H1 (cell line): ENCODE results near the gene MAPK11. TPM values are rescaled to one million over a fixed set of nuclear protein-coding genes. Genes with fewer than 3 reads are reported as not detected.

Experiments
- CTCF ChIA-PET: fragments of 300-600 bp; sonication (Branson Sonifier 250); formaldehyde crosslinking; loops from one replicate; lab custom pipeline; 2021; ENCODE audit not compliant: partially characterized antibody; lab: Charles Lee
- POLR2A ChIA-PET: fragments of 300-600 bp; sonication (Branson Sonifier 250); formaldehyde crosslinking; loops from one replicate; lab custom pipeline; 2021; ENCODE audit warnings: inconsistent platforms; ENCODE audit not compliant: partially characterized antibody; lab: Charles Lee
- DNase-seq, 2 experiments: peaks; one replicate each; pipeline versions ENCODE4 v3.0.0 to v3.0.0-alpha.2; 2010 to 2022; ENCODE audit warnings: low spot score in 2 of 2, low read depth in 1 of 2, mixed read lengths in 1 of 2
- FAIRE-seq: peaks from 2 replicates; lab custom pipeline; 2011; peaks lifted over from hg19 to GRCh38; lab: Jason Lieb, UNC
- H2AFZ ChIP-seq: 2 replicates; pipeline ENCODE4 v1.8.1; 2012; ENCODE audit warnings: low read length, inconsistent platforms
- H2AK5ac ChIP-seq: 2 replicates; pipeline ENCODE4 v1.6.1; 2013; ENCODE audit warnings: low read depth, low read length
- H2BK120ac ChIP-seq: replicated peaks from 2 replicates; pipeline ENCODE3; 2013; ENCODE audit warnings: low read depth, low read length, inconsistent platforms
- H2BK12ac ChIP-seq: 2 replicates; pipeline ENCODE4 v1.6.1; 2013; ENCODE audit warnings: low read depth, low read length
- H2BK15ac ChIP-seq: 2 replicates; pipeline ENCODE4 v1.6.1; 2013; ENCODE audit warnings: low read length
- H2BK20ac ChIP-seq: 2 replicates; pipeline ENCODE4 v1.6.1; 2013; ENCODE audit warnings: low read length
- H2BK5ac ChIP-seq: 2 replicates; pipeline ENCODE4 v1.6.1; 2013; ENCODE audit warnings: low read depth, low read length
- H3K14ac ChIP-seq: 2 replicates; pipeline ENCODE4 v1.6.1; 2013; ENCODE audit warnings: inconsistent platforms; ENCODE audit not compliant: insufficient read length
- H3K18ac ChIP-seq: 2 replicates; pipeline ENCODE4 v1.6.1; 2013; ENCODE audit warnings: low read length; ENCODE audit errors: extremely low read depth
- H3K23ac ChIP-seq: 2 replicates; pipeline ENCODE4 v1.6.1; 2013; ENCODE audit warnings: inconsistent platforms; ENCODE audit not compliant: insufficient read length
- H3K23me2 ChIP-seq: 2 replicates; pipeline ENCODE4 v1.6.1; 2013; ENCODE audit warnings: low read depth, low read length
- H3K27ac ChIP-seq: 2 replicates; pipeline ENCODE4 v1.6.1; 2011; ENCODE audit warnings: low read depth, low read length, inconsistent platforms
- H3K27me3 ChIP-seq, 4 experiments: replicated peaks in 1 of 4; 1 replicate in 1 of 4; 2 replicates in 3 of 4; pipeline versions ENCODE4 v1.6.1 to v1.8.1; 2011 to 2013; ENCODE audit warnings: low read length in 3 of 4, mild to moderate bottlenecking in 3 of 4, inconsistent platforms in 2 of 4, mixed read lengths in 2 of 4, moderate library complexity in 1 of 4; ENCODE audit not compliant: control insufficient read depth in 3 of 4, insufficient read depth in 3 of 4; ENCODE audit errors: extremely low read depth in 1 of 4
- H3K36me3 ChIP-seq, 4 experiments: 2 replicates each; pipeline versions ENCODE4 v1.6.1 to v1.8.1; 2011 to 2013; ENCODE audit warnings: mild to moderate bottlenecking in 4 of 4, low read length in 3 of 4, moderate library complexity in 2 of 4, control low read depth in 1 of 4, inconsistent platforms in 1 of 4; ENCODE audit not compliant: insufficient read depth in 4 of 4, control insufficient read depth in 2 of 4
- H3K4ac ChIP-seq: replicated peaks from 2 replicates; pipeline ENCODE3; 2013; ENCODE audit warnings: low read length, low read depth, mixed read lengths, inconsistent platforms; ENCODE audit not compliant: insufficient read length
- H3K4me1 ChIP-seq, 4 experiments: replicated peaks in 1 of 4; 1 replicate in 1 of 4; 2 replicates in 3 of 4; pipeline versions ENCODE4 v1.6.1 to v1.8.1; 2011 to 2013; ENCODE audit warnings: low read length in 3 of 4, inconsistent platforms in 2 of 4, mixed read lengths in 1 of 4; ENCODE audit not compliant: insufficient read depth in 4 of 4, control insufficient read depth in 3 of 4
- H3K4me2 ChIP-seq, 2 experiments: 2 replicates each; pipeline versions ENCODE4 v1.6.1 to v1.8.1; 2011 to 2013; ENCODE audit warnings: low read depth in 2 of 2, low read length in 2 of 2, control low read depth in 1 of 2, inconsistent platforms in 1 of 2, mild to moderate bottlenecking in 1 of 2; ENCODE audit not compliant: insufficient read depth in 1 of 2
- H3K4me3 ChIP-seq, 4 experiments: fragments of 200-600, 300-600 bp in 1 of 4; sonication (generic), shearing (Covaris generic), sonication (Bioruptor Twin) in 1 of 4; 2 replicates each; pipeline versions ENCODE4 v1.5.1 to v1.8.1; 2011 to 2016; ENCODE audit warnings: low read length in 4 of 4, low read depth in 3 of 4, control low read depth in 2 of 4, inconsistent platforms in 2 of 4, mild to moderate bottlenecking in 2 of 4, mixed read lengths in 1 of 4, moderate library complexity in 1 of 4; ENCODE audit not compliant: insufficient read depth in 2 of 4; ENCODE audit errors: extremely low read depth in 1 of 4
- H3K56ac ChIP-seq: replicated peaks from 2 replicates; pipeline ENCODE3; 2013; ENCODE audit warnings: low read depth, mild to moderate bottlenecking, mixed read lengths, low read length, inconsistent platforms; ENCODE audit not compliant: insufficient read length
- H3K79me1 ChIP-seq: 2 replicates; pipeline ENCODE4 v1.6.1; 2013; ENCODE audit warnings: low read depth, low read length, control low read depth
- H3K79me2 ChIP-seq, 2 experiments: 2 replicates each; pipeline versions ENCODE4 v1.6.1 to v1.8.1; 2012 to 2013; ENCODE audit warnings: low read length in 2 of 2, mild to moderate bottlenecking in 2 of 2, inconsistent platforms in 1 of 2; ENCODE audit not compliant: insufficient read depth in 2 of 2, control insufficient read depth in 1 of 2
- H3K9ac ChIP-seq, 4 experiments: replicated peaks in 1 of 4; 1 replicate in 1 of 4; 2 replicates in 3 of 4; pipeline versions ENCODE4 v1.6.1 to v1.8.1; 2011 to 2013; ENCODE audit warnings: low read depth in 3 of 4, low read length in 3 of 4, control low read depth in 2 of 4, mild to moderate bottlenecking in 2 of 4, moderate library complexity in 2 of 4, inconsistent platforms in 1 of 4; ENCODE audit errors: extremely low read depth in 1 of 4
- H3K9me3 ChIP-seq, 2 experiments: 2 replicates each; pipeline versions ENCODE4 v1.6.1 to v1.8.1; 2012 to 2013; ENCODE audit warnings: mild to moderate bottlenecking in 2 of 2, moderate library complexity in 2 of 2, control low read depth in 1 of 2, inconsistent platforms in 1 of 2, low read depth in 1 of 2, low read length in 1 of 2, mixed read lengths in 1 of 2; ENCODE audit not compliant: insufficient read depth in 2 of 2
- H4K20me1 ChIP-seq, 2 experiments: replicated peaks in 1 of 2; 2 replicates each; pipeline versions ENCODE3 to v1.8.1; 2011 to 2013; ENCODE audit warnings: inconsistent platforms in 2 of 2, low read length in 2 of 2, mild to moderate bottlenecking in 1 of 2; ENCODE audit not compliant: insufficient read depth in 2 of 2, control insufficient read depth in 1 of 2
- H4K5ac ChIP-seq: 2 replicates; pipeline ENCODE4 v1.6.1; 2013; ENCODE audit warnings: low read length, low read depth, mixed read lengths, inconsistent platforms; ENCODE audit not compliant: insufficient read length
- H4K8ac ChIP-seq: 2 replicates; pipeline ENCODE4 v1.8.0; 2013; ENCODE audit warnings: mild to moderate bottlenecking, moderate library complexity, low read length, inconsistent platforms; ENCODE audit not compliant: insufficient read depth; ENCODE audit errors: extremely low read depth
- H4K91ac ChIP-seq: replicated peaks from 2 replicates; pipeline ENCODE3; 2013; ENCODE audit warnings: low read length, mixed read lengths, inconsistent platforms; ENCODE audit not compliant: insufficient read length
- BCL11A ChIP-seq, 2 experiments: IDR thresholded peaks; one replicate each; pipeline ENCODE4 v1.6.1; 2011; ENCODE audit warnings: low read depth in 2 of 2, low read length in 2 of 2, mild to moderate bottlenecking in 2 of 2
- JUN ChIP-seq: IDR thresholded peaks from 2 replicates; pipeline ENCODE4 v1.6.1; 2011; ENCODE audit warnings: low read depth, mild to moderate bottlenecking, improper control_type of control experiment, low read length
- POLR2AphosphoS5 ChIP-seq: IDR thresholded peaks from 2 replicates; pipeline ENCODE4 v1.6.1; 2011; ENCODE audit warnings: low read depth, low read length
- USF2 ChIP-seq: IDR thresholded peaks from 2 replicates; pipeline ENCODE4 v1.6.1; 2011; ENCODE audit warnings: low read length, improper control_type of control experiment
- YY1 ChIP-seq: IDR thresholded peaks from 2 replicates; pipeline ENCODE4 v1.6.1; 2011; ENCODE audit warnings: low read depth, mild to moderate bottlenecking, low read length
- WGBS, 2 experiments: shearing (Covaris generic) in 1 of 2; methylation state at CpG; one replicate each; pipeline versions ENCODE4 v1.1.6 to v1.1.7; 2013 to 2015; ENCODE audit warnings: low lambda C conversion rate in 2 of 2, mixed read lengths in 2 of 2, inconsistent platforms in 1 of 2, low coverage in 1 of 2, missing lambda C conversion rate in 1 of 2; ENCODE audit not compliant: insufficient replicate concordance in 2 of 2, insufficient coverage in 1 of 2, insufficient read length in 1 of 2; ENCODE audit errors: extremely low coverage in 1 of 2, missing lambda C conversion rate in 1 of 2; 5-methylcytosine and 5-hydroxymethylcytosine counted together
- polyA plus RNA-seq, 7 experiments: library from polyadenylated mRNA; depleted of rRNA in 3 of 7; stranded (reverse) in 5 of 7; unstranded in 2 of 7; fragments of >200 nt in 5 of 7; fragments of 200-250 nt in 2 of 7; gene quantifications; 1 replicate in 5 of 7; 2 replicates in 1 of 7; 4 replicates in 1 of 7; pipeline versions ENCODE4 v1.2.1 to v1.2.3, GENCODE V29; 2011 to 2013; ENCODE audit warnings: missing spikeins in 2 of 7, mixed read lengths in 2 of 7
- total RNA-seq: library from RNA; stranded (reverse); fragmentation: NEBNext Ultra II Directional; extraction: Animal tissue kit (Norgen Biotek cat#: 25700); gene quantifications from 2 replicates; pipeline ENCODE4 v1.2.1, GENCODE V29; 2021

MAPK11 gene
- total and polyA plus RNA-seq, 2 of the 8 experiments (the other 6 are each of a cell fraction or from before 2014, with no cell fraction given) = 0.70 to 1.5 TPM

GRCh38 chr22:50261615-50262459 is 8.3 kb downstream of the MAPK11 start, which contains the start of gene MAPK12:
Gene MAPK12 (minus strand): TSS chr22:50261683. CDS start chr22:50261509, 174 bp downstream.
- peak within 1 kb of the TSS; percentile 35 to 73 (median 48) for H3K4me3 ChIP-seq
- H3K27me3 ChIP-seq = peaks cover 1 to 27% (median 21%) of the 10 kb centered on the region in 4 experiments; a peak in 6 of 7 replicates
- H2AK5ac ChIP-seq = no peak within 1 kb of the TSS
- H3K9me3 ChIP-seq = peaks cover 0 to 3% of the 10 kb centered on the region in 2 experiments; a peak in 1 of 4 replicates
- no peak within 1 kb of the TSS; the same call in 1 of the 2 replicates for H2AFZ ChIP-seq
- POLR2A ChIA-PET = interaction anchor here (0.6 to 2.3 kb wide), 4 partner anchors 10 to 59 kb away, joined by 3 to 5 read pairs (median 3); partner anchors contain the start of gene HDAC10
- peak within 1 kb of the TSS; percentile 52; the same call in 1 of the 2 replicates for H2BK5ac ChIP-seq
- H3K14ac ChIP-seq = no peak within 1 kb of the TSS
- H3K18ac ChIP-seq = peak within 1 kb of the TSS; percentile 32
- H3K23ac ChIP-seq = no peak within 1 kb of the TSS
- no peak within 1 kb of the TSS for H4K5ac ChIP-seq
- no peak within 1 kb of the TSS for H3K56ac ChIP-seq
- 0 out of 2 replicates have a peak within 1 kb of the TSS, but pooled peaks have one; percentile 61 for H2BK15ac ChIP-seq
- H3K4me2 ChIP-seq = peak within 1 kb of the TSS; percentile 77 to 78
- DNase-seq = peak in 1 of 2 experiments; percentile 76
- peak within 1 kb of the TSS; percentile 72; the same call in 1 of the 2 replicates for H2BK20ac ChIP-seq
- no peak for FAIRE-seq
- H3K23me2 ChIP-seq = peaks cover 6% of the 10 kb centered on the region; the same call in 1 of the 2 replicates
- H3K79me1 ChIP-seq = no peaks in the 10 kb centered on the region
- H4K20me1 ChIP-seq = peaks cover 5 to 10% of the 10 kb centered on the region in 2 experiments
- peak within 1 kb of the TSS; percentile 81 for H4K91ac ChIP-seq
- peaks cover 0 to 20% (median 10%) of the 10 kb centered on the region in 4 experiments; a peak in 6 of 7 replicates for H3K4me1 ChIP-seq
- no peak for TF ChIP-seq POLR2AphosphoS5
- TF ChIP-seq YY1 = no peak
- TF ChIP-seq USF2 = peak; percentile 40
- TF ChIP-seq BCL11A (IDR thresholded peaks at IDR 0.05; ENCODE audit: low read depth in 2 of 2, low read length in 2 of 2) = no peak
- TF ChIP-seq JUN = no peak
- TF ChIP-seq, all 59 proteins: peak for 1
- no peaks in the 10 kb centered on the region for H3K36me3 ChIP-seq
- CTCF ChIA-PET = interaction anchor here (0.5 to 4.7 kb wide), 10 partner anchors 10 to 134 kb away, joined by 3 to 26 read pairs (median 5); partner anchors contain the start of gene HDAC10
- H2BK12ac ChIP-seq = peak within 1 kb of the TSS; percentile 80; the same call in 1 of the 2 replicates
- H4K8ac ChIP-seq = peak within 1 kb of the TSS; percentile 89; the same call in 1 of the 2 replicates
- H3K79me2 ChIP-seq = no peaks in the 10 kb centered on the region
- H3K9ac ChIP-seq = peak within 1 kb of the TSS in 1 of 4 experiments; percentile 19; a peak in 3 of 7 replicates
- WGBS, 2 experiments = 29% methylated on average over 4 of the region's 61 CpGs; no CpG with 5 or more reads in 1 of the 2 experiments
- no peak within 1 kb of the TSS for H2BK120ac ChIP-seq
- peak within 1 kb of the TSS; percentile 53 for H3K4ac ChIP-seq
- no peak within 1 kb of the TSS for H3K27ac ChIP-seq
